GM18861 (cell line): ENCODE data around the gene AP2A2.
"Not testable (repeated sequence)": the region's sequence is repeated elsewhere in the genome, so short reads cannot be mapped to it uniquely, and the experiment has no call there.

Source experiments
- ATAC-seq: cut with Tn5 transposase; IDR thresholded peaks from one replicate; pipeline ENCODE4 v1.9.1; 2021; ENCODE audit not compliant: unreplicated experiment

Gene AP2A2

DNA sequence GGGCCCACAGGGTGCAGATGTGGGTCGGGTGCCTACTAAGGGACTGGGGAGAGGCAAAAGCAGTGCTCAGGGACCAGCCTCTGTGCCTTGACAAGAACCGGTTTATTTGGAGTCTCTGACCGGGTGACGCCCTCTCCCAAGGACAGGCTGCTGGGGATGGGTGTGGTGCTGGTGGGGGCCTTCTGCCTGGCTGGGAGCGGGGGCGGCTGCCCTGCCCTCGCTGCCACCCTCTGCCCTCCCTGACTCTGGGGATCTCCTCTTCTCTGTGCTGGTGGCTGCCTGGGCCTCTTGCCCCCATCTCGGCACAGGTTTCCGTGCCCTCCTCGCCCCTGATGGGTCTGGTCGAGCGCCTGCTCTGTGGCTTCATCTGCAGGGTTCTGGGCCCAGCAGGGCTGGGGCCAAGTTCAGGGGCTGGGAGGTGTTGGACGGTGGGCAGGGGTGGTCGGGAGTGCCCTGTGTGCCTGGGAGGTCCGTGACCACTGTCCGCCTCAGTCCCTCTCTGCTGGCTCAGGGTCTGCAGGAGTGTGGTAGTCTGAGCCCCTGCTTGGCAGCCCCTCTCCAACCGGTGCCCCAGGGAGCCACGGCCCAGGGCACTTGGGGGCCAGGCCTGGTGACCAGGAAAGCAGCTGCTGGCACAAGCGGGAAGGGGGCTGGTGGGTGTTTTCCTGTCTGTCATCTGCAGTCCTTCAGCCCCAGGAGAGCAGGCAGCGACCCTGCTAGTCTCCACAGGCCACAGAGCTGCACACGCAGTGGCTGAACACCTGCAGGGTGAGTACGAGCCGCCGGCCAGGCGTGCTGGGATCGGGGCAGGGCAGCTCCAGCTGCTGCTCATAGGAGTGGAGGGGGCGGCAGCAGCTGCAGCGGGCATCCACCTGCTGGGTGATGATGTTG, 87.3 kb downstream of the AP2A2 start:
- no peak for ATAC-seq

DNA sequence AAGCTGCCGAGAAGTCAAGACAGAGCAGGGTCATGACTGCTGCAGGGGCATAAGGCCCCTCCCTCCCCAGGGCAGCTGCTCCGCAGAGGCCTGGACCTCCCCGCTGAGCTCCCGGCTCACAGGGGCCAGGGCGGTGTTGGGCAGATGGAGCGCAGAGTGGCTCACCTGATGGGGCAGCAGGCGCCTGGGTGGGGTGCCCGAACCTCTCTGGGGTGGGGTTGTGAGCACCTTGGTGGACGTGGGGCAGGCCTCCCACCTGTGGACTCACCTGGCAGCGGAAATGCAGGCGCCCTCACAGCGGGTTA, 87.9 kb downstream of the AP2A2 start:
- no peak for ATAC-seq

DNA sequence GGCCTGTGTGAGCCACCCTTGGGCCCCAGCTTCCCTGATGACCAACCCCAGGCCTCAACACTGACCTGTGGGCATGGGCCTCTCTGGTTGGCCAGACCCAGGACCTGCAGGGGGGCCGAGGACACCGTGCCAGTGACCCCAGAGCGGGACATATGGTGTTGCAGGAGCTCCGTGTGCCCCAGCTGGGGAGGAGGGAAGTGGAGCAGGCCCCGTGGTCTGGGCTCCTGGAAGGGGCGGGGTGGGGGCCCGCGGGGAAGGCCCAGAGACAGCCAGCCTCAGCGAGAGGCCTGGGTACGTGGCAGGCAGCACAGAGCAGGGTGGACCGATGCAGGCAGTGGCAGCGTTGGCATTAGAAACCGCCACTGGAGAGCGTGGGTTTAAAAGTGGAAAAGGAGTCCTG, 88.6 kb downstream of the AP2A2 start:
- no peak for ATAC-seq

DNA sequence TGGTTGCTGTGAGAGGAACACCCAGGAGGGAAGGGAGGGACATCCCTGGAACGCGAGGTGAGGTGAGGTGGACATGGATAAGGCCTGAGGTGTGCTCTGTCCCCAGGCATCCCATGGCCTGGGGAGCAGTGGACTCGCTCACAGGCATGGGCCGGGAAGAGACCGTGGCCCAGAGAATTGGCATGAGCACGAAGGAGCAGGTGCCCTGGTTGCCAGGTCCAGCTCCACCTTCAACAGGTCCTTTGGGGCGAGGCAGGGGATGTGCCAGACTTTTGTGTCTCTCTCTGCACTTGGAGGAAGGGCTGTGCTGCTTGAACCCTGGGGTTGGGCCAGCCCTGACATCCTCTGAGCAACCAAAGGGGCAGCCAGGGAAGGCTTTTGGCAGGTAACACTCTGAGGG, 89.4 kb downstream of the AP2A2 start:
- no peak for ATAC-seq

DNA sequence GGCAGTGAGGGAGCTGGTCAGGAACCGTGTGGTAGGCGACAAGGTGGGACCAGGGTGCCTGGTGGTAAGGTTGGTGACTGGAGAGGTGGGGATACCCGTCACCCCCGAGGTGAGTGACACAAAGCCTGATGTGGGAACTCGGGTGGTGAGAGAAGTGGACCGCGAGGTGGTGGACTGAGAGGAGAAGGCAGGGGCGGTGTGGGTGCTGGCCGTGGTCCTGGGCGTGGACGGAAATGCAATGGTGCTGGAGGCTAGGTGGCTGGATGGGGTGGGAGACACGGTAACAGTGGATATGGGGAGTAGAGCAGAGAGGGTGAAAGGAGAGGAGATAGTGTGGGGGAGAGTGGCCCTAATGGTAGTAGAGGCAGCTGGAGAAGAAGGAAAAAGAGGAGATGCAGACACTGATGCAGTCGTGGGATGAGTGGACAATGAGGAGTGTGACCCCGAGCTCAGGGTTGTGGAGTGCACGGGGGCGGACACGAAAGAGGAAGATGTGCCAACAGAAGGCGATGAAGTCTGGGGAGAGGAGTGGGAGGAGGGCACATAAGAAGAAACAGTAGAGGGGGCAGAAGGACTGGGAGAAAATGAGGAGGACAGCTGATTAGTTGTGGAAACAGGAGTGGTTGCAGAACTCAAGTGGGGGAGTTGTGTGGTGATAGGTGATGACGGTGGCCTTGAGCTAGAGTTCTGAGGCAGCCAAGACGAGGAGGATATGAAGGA, 90.3 kb downstream of the AP2A2 start:
- no peak for ATAC-seq

DNA sequence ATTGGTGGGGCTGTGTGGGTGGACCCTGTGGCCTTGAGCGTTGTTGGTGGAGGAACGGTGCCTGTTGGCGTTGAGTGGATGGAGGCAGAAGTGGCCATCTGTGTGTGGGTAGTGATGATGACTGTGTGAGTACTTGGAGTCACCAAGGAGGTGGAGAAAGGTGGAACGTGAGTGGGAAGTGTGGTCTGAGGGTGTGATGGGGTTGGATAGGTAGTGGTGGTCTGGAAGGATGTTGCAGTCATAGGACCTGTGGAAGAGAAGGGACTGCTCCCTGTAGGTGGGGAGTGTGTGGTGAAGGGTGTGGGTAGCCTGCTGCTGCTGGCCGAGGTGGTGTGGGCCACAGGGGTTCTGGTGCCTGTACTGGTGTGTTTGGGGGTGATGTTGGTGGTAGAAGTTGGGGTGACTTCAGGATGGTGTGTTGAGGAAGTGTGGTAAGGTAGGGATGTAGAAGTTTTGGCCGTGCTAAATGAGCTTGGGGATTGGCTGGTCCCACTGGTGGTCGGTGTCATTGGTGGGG, 91.0 kb downstream of the AP2A2 start:
- ATAC-seq, result not testable (repeated sequence)

DNA sequence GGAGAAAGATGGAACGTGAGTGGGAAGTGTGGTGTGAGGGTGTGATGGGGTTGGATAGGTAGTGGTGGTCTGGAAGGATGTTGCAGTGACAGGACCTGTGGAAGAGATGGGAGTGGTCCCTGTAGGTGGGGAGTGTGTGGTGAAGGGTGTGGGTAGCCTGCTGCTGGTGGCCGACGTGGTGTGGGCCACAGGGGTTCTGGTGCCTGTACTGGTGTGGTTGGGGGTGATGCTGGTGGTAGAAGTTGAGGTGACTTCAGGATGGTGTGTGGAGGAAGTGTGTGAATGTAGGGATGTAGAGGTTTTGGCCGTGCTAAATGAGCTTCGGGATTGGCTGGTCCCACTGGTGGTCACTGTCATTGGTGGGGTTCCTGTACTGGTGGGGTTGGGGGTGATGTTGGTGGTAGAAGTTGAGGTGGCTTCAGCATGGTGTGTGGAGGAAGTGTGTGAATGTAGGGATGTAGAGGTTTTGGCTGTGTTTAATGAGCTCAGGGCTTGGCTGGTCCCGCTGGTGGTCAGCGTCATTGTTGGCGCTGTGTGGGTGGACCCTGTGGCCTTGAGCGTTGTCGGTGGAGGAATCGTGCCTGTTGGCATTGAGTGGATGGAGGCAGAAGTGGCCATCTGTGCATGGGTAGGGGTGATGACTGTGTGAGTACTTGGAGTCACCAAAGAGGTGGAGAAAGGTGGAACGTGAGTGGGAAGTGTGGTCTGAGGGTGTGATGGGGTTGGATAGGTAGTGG, 91.8 kb downstream of the AP2A2 start:
- no peak for ATAC-seq

DNA sequence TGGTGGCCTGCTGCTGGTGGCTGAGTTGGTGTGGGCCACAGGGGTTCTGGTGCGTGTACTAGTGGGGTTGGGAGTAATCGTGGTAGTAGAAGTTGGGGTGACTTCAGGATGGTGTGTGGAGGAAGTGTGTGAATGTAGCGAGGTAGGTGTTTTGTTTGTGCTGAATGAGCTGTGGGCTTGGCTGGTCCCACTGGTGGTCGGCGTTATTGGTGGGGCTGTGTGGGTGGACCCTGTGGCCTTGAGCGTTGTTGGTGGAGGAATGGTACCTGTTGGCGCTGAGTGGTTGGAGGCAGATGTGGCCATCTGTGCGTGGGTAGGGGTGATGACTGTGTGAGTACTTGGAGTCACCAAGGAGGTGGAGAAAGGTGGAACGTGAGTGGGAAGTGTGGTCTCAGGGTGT, 92.4 kb downstream of the AP2A2 start:
- ATAC-seq, result no peak

DNA sequence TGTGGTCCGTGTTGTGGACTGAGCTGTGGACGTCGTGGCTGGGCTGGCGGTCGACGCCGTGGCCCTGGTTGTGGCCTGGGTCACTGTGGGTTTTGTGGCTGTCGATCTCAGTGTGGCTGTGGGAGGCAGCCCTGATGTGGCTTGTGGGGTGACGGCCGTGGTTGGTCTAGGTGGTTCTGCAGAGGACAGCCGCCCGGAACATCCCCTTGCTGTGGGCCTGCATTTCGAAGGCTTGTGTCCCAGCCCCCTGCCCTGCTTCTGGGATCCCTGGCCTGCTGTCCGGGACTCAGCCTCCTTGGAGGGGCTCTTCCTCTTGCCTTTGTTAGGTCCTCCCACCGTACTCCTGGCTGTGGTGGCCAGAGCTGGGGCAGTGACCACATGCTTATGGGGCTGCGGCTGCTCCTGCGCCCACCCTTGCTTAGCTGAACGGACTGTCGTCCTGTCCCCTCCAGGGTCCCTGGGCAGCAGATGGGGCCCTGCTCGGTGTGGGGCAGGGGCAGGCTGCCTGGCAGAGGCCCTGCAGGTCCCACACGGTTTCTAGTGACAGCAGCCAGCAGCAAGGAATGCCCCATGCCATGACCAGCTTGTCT, 93.7 kb downstream of the AP2A2 start:
- ATAC-seq, result no peak

DNA sequence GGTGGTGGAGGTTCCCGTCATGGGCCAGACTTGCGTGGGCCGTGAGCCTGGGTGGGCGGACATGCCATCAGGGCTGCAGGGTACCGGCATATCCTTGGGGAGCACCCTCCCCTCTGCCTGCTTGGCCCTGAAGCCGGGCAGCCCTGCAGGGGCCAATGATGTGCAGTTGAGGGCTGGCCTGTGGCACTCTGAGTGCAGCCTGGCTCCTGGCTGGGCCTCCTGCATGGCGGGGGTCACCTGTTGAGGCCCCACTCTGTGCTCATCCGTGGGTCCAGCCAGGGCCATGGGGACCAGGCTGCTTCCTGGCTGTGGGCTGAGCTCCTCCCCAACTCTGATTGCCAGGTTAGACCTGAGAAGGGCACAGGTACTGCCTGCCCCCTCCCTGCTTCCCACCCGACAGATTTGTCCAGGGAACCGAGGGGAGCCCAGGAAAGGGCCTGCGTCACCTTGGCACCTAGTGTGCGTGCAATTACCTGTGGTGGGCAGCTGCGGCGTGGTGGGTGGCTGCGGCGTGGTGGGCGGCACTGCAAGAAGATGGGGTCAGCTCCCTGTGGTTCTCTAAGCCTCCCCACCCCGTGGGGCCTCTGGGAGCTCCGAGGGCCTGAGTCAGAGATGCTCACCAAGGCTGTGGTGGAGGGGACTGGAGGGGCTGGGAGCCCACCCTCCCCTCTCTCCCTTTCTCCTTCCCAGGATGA, 94.7 kb downstream of the AP2A2 start:
- no peak for ATAC-seq

DNA sequence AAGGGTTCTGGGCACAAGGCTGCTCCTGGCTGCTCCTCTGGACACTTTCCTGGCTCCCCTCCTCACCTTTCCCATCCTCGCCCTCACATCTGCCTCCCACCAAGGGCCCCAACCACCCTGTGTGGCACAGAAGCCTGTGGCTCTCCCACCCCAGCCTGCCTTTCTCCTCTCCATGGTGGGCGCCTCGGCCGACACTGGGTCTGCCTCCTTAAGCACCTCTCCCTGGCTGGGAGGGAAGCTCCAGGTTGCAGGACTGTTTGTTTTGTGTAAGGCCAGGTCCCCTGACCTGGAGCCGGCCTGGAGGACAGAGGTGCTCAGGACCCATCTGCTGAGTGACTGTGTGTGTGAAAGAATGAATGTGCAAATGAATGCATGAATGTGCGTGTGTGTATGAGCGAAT, 96.7 kb downstream of the AP2A2 start:
- ATAC-seq, result no peak

DNA sequence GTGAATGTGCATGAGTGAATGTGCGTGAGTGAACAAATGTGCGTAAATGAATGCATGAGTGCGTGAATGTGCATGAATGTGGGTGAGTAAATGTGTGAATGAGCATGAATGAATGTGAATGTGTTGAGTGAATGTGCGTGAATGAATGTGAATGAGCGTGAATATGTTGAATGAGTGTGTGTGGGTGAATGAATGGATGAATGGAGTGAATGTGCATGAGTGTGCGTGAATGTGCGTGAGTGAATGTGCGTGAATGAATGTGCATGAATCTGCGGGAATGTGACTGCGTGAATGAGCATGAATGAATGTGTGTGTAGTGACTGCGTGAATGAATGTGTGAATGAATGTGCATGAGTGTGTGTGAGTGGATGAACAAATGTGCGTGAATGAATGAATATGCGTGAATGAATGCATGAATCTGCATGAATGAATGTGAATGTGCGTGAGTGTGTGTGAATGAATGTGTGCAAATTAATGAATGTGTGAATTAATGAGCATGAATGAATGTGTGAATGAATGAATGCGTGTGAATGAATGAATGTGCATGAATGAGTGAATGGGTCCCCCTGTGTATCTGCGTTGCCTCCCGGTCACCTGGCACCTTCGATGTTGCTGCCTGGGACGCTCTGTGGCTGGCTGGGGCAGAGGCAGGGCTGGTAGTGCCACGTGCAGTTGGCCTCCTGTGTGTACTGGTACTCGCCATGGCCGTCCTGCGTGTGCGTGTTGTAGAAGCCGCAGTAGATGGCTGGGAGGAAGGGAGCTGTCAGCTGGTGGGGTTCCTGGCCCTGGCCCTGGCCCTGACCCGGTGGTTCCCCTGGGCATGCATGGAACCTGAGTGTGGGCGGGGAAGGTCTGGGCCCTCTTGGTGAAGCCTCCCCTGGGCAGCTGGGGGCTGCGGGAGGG, 97.5 kb downstream of the AP2A2 start:
- no peak for ATAC-seq

DNA sequence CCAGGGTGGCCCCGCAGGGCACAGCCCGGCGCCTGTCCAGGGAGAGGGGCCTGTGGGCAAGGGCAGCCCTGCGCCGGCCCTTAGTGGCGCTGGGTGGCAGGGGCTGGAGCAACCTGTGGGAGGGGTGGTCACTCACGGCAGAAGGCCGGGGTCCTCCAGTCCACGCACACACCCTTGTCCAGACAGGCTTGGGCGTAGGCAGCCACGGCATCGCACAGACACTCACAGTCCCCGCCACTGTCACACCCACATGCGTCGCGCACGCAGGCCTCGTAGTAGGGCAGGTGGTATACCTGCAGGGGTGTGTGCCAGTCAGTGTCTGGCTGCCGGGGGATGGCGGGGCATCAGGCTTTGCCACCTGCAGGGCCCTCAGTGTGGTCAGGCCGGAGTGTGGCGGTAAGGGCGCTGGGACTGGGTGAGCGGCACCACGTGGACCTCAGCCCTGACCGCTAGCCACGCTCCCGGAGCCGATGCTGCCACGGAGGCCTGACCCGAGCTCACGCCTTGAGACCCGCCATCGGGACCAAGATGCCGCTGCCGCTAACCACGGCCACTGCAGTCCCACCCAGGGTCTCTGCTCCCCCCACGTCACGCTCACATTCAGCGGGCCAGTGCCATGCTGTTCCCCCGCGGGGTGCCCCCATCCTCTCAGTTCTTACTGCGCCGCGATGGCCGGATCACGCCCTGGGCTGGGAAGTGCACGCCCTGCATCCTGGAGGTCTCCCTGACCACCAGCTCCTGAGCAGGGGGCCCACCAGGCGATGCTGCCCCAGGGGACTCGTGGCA, 98.3 kb downstream of the AP2A2 start:
- no peak for ATAC-seq

DNA sequence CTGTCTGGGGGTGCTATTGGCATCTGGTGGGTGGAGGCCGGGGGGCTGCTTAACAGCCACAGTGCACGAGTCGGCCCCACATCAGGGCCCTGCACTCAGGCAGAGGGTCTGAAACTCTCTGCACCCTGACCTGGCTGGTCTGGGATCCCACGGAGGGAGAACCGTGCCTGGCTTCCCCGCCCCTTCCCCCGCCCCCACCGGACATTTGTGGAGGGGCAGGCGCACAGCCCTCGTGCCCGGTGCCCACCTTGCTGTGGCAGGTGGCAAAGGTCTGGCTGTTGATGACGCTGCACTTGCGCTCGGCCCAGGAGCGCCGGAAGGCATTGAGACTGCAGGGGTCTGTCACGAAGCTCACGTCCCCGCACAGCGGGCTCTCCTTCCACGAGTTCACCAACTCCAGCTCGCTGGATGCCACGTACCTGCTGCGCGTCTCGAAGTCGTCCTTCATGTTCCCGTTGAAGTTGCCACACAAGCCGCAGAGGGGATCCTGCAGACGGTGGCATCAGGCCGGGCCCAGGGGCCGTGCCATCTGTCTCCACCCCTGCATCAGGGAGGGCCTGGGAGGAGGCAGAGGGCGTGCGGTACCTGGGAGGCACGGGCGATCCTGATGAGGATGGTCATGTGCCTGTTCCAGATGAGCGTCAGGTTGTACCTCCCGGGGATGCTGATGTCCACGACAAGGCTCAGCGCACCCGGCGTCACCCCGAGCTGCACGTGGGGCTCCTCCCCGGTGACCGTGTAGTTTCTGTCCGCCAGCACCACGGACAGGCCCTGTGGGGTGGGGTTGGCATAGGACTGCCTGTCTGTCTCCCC, 99.1 kb downstream of the AP2A2 start:
- no peak for ATAC-seq

DNA sequence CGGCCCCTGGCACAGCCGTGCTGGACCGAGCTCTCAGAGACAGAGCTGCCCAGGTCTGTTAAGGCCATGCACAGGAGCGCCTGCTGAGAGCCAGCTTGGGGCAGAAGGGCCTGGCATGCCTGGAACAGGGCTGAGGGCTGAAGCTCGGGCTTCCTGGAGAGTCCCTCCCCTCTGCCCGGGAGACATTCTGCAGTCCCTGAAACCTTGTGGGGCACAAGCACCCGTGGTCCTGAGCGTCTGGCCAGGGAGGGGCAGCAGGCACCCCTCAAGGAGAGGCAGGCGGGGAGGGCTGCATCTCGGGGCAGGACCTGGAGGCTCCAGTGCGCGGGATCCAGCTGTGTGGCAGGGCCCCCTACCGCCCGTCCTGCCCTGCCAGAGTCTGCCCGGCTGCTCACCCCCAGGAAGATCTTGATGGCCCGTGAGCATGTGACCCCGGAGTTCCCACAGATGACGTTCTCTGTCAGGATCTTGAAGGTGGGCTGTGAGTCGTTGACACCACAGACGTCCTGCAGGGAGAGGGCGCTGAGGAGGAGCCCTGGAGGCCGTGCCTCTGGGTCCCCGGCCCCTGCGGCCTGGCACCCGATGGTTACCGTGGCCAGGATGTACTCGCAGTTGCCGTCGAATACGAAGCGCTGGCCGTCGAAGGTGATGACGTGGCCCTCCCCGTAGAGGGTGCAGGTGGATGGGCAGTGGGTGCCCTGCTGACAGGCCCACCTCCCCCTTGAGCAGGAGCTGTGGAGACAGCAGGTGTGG, 99.9 kb downstream of the AP2A2 start:
- no peak for ATAC-seq

DNA sequence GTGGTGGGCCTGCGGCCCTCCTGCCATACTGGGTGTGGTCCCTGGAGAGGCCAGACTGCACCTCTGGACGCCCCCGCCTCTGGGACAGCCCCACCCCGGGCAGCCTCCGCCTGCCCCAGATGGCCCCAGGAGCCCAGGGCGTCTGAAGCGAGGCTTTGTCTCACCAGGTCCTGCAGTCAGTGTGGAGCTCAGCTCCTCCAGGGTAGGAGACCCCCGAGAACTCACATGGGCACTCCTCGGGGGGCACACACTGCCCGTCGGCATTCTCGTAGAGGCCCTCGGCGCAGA, 100.4 kb downstream of the AP2A2 start:
- ATAC-seq, result no peak

DNA sequence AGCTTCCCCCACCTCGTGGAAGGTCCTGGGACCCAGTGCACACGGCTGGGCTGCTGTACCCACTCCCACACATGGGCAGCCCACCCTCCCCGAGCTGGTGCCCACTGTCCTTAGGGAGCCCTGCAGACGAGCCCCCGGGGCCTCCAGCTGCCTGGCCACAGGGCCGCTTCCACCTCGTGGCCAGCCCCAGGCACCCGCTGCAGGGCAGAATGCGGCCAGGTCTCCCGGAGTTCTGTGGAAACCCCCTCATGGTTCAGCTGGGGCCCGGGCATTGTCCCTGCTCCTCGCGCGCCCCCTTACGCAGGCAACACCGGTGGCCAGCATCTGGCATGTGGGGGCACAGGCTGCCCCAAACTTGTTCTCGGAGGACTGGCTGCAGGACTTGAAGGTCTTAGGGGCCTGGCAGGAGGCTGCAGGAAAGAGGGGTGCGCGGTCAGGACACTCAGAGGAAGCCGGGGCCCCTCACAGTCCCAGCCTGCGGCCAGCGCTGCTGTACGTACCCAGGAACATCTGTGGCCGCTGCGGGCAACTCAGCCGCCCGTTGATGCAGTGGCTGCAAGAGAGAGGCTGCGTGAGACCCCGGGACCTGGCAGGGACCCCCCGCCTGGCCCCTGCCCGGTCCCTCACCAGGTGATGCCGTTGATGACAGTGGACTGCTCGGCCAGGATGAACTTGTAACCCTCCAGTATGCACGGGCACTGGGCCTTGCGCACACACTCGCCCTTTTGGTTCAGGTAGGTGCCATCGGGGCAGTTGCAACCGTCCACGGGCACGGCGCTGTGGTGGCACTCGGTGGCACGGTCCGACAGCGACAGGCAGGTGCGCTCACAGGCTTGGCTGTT, 101.2 kb downstream of the AP2A2 start:
- no peak for ATAC-seq
